Body of pancreas (tissue), 4 donors: ENCODE data around the gene RNPS1. TPM values are rescaled to one million over a fixed set of nuclear protein-coding genes. Genes with fewer than 3 reads are reported as not detected.

Source experiments
- ATAC-seq: fragments of 150-250 bp; one replicate; pipeline ENCODE4 v1.9.1; 2016
- DNase-seq, 4 donors: peaks; one replicate each; pipeline ENCODE4 v3.0.0-alpha.2; 2019
- H3K27ac ChIP-seq, 4 donors: fragments of 200-600 bp; sonication (generic); 1 replicate in 3 of 4; 2 replicates in 1 of 4; pipeline versions ENCODE4 v1.5.1 to v1.6.1; 2016 to 2019; ENCODE audit warnings: mild to moderate bottlenecking in 1 of 4, mixed read lengths in 1 of 4, moderate library complexity in 1 of 4
- H3K27me3 ChIP-seq, 2 donors: fragments of 200-600 bp; sonication (generic); one replicate each; pipeline ENCODE4 v1.6.0; 2016; ENCODE audit warnings: mild to moderate bottlenecking in 1 of 2
- H3K36me3 ChIP-seq, 2 donors: fragments of 200-600 bp; sonication (generic); replicated peaks in 1 of 2; 2 replicates each; pipeline ENCODE4 v1.5.1; 2016; ENCODE audit warnings: low read depth in 2 of 2; ENCODE audit not compliant: insufficient read depth in 1 of 2
- H3K4me1 ChIP-seq: fragments of 200-600 bp; sonication (generic); one replicate; pipeline ENCODE4 v1.6.0; 2016
- H3K4me3 ChIP-seq, 2 donors: fragments of 200-600 bp; sonication (generic); 1 replicate in 1 of 2; 2 replicates in 1 of 2; pipeline ENCODE4 v1.5.1; 2016 to 2019
- H3K9me3 ChIP-seq, 3 donors: fragments of 200-600 bp; sonication (generic); 1 replicate in 2 of 3; 2 replicates in 1 of 3; pipeline ENCODE4 v1.5.1; 2016
- POLR2A ChIP-seq, 3 donors: fragments of 450-650 bp; IDR thresholded peaks; one replicate each; pipeline ENCODE4 v1.6.1; 2016; ENCODE audit warnings: antibody characterized with exemption in 3 of 3, mild to moderate bottlenecking in 2 of 3
- WGBS, 2 donors: methylation state at CpG; one replicate each; pipeline ENCODE4 v1.1.5; 2017; 5-methylcytosine and 5-hydroxymethylcytosine counted together
- intact Hi-C: fragments of 100-400 bp; cut with DNase I; formaldehyde crosslinking; loops from one replicate; pipeline ENCODE4 v1.15.1; 2023
- total RNA-seq, 2 donors: library from RNA; depleted of rRNA; stranded (reverse); fragments of >200 nt; gene quantifications; one replicate each; pipeline ENCODE4 v1.1.0, GENCODE V29; 2016
- TF ChIP-seq, protein P1 (sequence below), 7 experiments: fragments of 450-650 bp in 4 of 7; fragments of 200-600 bp in 3 of 7; sonication (generic) in 3 of 7; IDR thresholded peaks; one replicate each; pipeline ENCODE4 v1.5.1; 2016 to 2019; ENCODE audit warnings: antibody characterized with exemption in 7 of 7

RNPS1 gene
- total RNA-seq, 2 donors from 2014 or later: 48.5 to 61.6 TPM

DNA sequence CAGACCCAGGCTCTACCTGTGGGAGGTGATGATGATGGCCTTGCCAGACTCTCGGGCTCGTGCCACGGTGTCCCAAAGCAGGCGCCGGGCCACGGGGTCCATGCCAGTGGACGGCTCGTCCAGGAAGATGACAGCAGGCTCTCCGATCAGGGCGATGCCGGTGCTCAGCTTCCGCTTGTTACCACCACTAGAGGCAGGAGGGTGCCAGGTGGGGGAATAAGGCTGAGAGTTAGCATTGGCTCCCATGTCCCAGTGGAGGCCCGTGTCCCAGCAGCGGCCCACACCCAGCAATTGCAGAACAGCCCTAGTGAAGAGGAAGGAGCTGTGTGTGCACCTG lies 10.3 kb upstream of the RNPS1 start:
- H3K27me3 ChIP-seq: no peaks in the 10 kb centered on the region
- H3K4me3 ChIP-seq: no peak overlapping the region
- TF ChIP-seq, protein P1, sequence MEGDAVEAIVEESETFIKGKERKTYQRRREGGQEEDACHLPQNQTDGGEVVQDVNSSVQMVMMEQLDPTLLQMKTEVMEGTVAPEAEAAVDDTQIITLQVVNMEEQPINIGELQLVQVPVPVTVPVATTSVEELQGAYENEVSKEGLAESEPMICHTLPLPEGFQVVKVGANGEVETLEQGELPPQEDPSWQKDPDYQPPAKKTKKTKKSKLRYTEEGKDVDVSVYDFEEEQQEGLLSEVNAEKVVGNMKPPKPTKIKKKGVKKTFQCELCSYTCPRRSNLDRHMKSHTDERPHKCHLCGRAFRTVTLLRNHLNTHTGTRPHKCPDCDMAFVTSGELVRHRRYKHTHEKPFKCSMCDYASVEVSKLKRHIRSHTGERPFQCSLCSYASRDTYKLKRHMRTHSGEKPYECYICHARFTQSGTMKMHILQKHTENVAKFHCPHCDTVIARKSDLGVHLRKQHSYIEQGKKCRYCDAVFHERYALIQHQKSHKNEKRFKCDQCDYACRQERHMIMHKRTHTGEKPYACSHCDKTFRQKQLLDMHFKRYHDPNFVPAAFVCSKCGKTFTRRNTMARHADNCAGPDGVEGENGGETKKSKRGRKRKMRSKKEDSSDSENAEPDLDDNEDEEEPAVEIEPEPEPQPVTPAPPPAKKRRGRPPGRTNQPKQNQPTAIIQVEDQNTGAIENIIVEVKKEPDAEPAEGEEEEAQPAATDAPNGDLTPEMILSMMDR (IDR thresholded peaks at IDR 0.05): no peak
- no peak for TF ChIP-seq POLR2A (IDR thresholded peaks at IDR 0.05)
- intact Hi-C loops: no loop called here
- no peaks in the 10 kb centered on the region for H3K4me1 ChIP-seq
- H3K36me3 ChIP-seq: no peaks in the 10 kb centered on the region
- no peaks in the 10 kb centered on the region for H3K9me3 ChIP-seq
- DNase-seq: no peak
- no peak overlapping the region for H3K27ac ChIP-seq
- no peak for ATAC-seq
- 84 to 88% methylated on average over 8 to 13 of the region's 14 CpGs for WGBS, 2 donors

DNA sequence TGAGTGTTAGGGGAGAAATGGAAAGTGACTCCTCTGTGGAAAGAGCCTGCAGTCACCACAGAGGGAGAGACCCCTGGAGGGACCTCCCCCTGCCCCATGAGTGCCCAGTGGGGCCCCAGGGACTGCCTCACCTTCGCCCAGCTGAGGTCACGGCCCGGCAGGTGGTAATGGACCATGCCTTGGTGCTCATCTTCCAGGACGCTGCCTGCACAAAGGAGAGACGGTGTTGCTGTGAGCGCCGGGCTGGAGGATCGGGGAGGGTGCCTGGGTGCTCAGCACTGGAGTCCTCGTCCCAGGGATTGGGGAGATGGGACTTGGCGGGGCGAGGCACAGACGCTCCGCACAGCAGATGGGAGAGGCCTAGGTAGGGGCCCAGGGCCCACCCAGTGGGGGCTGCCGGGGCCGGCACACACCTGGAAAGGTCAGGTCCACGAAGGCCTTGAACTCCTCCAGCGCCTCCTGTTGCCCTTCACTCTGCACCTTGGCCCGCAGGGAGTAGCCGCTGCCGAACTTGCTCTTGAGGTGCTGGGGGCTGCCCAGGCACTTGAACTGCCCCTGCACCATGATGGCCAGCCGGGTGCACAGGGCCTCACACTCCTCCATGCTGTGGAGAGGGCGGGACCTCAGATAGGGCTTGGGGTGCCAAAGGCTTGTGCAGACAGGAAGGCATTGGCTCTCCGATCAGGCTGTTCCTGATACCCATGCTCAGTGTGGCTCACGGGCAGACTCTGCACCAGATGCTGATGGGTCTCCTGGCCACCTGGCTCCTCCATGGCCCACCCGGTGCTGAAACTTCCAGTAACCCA lies 9.7 kb upstream of the RNPS1 start:
- intact Hi-C loops: no loop called here
- no peak overlapping the region for H3K4me3 ChIP-seq
- H3K4me1 ChIP-seq: no peaks in the 10 kb centered on the region
- ATAC-seq: no peak
- TF ChIP-seq, protein P1 (IDR thresholded peaks at IDR 0.05): no peak
- TF ChIP-seq POLR2A (IDR thresholded peaks at IDR 0.05): no peak
- DNase-seq: no peak
- H3K27me3 ChIP-seq: no peaks in the 10 kb centered on the region
- H3K9me3 ChIP-seq: no peaks in the 10 kb centered on the region
- H3K36me3 ChIP-seq: no peaks in the 10 kb centered on the region
- no peak overlapping the region for H3K27ac ChIP-seq
- 89 to 94% methylated on average over 14 to 25 of the region's 25 CpGs for WGBS, 2 donors

DNA sequence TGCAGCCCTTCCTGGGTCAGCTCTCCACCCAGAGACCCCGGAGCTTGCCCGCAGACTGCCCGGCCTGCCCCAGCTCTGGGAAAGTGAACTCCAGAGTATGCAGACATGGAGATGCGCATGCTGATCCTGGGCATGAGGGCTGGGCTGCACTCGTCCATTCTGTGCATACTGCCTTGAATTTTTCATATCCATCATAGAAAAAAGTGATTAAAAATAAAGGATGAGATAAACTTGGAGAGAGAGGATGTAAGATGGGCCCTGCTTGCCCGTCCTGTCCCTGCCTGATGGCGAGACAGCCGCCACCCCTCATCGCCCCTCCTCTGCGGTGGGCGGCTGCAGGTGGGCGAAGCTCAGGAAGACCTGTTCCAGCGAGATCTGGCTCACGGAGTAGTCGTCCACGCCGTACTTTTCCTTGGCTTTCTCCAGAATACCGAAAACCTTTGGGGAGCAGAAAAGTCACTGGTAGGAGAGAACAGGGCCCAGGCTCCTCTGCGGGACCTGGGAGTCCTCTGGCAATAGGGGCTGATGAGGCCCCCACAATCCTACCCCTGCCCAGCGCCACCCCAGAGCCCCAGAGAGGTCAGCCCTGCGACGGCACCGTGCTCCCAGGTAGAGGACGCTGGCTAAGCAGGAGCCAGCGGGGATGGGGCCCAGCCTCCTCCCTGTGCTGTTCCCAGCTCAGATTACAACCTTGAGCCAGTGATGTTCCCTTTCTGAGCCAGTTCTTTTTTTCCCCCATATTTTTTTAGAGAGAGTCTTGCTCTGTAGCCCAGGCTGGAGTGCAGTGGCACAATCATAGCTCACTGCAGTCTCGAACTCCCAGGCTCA lies 8.7 kb upstream of the RNPS1 start:
- Histone ChIP-seq H3K27me3 (no peaks in the 10 kb centered on the region), H3K4me3 (no peak overlapping the region), H3K4me1 (no peaks in the 10 kb centered on the region), H3K9me3 (no peaks in the 10 kb centered on the region), H3K27ac (no peak overlapping the region), H3K36me3 (no peaks in the 10 kb centered on the region)
- DNase-seq: no peak
- no peak for TF ChIP-seq POLR2A (IDR thresholded peaks at IDR 0.05)
- TF ChIP-seq, protein P1 (IDR thresholded peaks at IDR 0.05): no peak
- intact Hi-C loops: no loop called here
- ATAC-seq: no peak
- WGBS, 2 donors: 80 to 83% methylated on average over 15 to 25 of the region's 26 CpGs

DNA sequence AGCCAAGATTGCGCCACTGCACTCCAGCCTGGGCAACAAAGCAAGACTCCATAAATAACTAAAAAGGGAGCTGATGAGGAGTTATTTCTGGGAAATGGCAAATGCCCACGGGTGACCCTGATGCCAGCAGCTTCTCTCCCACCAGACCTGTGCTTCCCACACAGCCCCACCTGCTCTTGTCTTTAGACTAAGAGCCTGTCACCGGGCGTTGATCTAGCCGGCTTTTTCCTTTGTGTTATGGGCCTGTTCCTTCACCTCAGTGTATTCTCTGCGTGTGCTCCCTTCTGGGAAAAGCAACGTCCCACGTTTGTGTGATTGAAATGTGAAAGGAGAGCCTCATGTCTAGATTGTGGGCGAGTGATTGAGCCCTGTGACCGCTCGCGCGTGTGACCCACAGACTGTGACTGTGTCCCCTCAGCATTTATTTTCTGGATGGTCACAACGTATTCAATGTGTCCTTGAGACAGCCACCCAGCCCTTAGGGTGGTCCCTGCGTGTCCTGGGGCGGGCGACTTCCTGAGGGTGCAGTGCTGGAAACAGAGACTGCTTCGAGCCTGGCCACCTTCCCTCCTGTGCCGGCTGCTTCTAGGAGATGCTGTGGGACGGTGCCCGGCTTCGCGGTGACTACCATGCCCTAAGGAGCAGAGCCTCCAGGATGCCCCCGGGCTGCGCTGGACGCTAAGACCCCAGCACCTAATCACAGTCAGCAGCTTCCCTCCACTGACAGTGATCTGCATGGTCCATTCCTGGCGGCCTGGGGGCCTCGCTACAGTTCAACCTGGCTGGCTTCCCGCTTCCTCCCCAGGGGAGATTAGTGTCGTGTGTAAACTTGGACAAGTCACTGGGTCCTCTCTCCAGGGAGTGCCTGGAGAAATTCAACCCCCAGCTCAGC lies 7.8 kb upstream of the RNPS1 start:
- H3K9me3 ChIP-seq: no peaks in the 10 kb centered on the region
- DNase-seq: no peak
- H3K27ac ChIP-seq: no peak overlapping the region
- TF ChIP-seq, protein P1 (IDR thresholded peaks at IDR 0.05): no peak
- no peak for TF ChIP-seq POLR2A (IDR thresholded peaks at IDR 0.05)
- intact Hi-C loops: no loop called here
- no peaks in the 10 kb centered on the region for H3K27me3 ChIP-seq
- H3K4me3 ChIP-seq: no peak overlapping the region
- H3K4me1 ChIP-seq: no peaks in the 10 kb centered on the region
- no peaks in the 10 kb centered on the region for H3K36me3 ChIP-seq
- no peak for ATAC-seq
- WGBS, 2 donors: 77 to 81% methylated on average over 17 to 30 of the region's 30 CpGs
